GM21723 (cell line): ENCODE measurements around the gene CWC22.
"Not testable (repeated sequence)": the region's sequence is repeated elsewhere in the genome, so short reads cannot be mapped to it uniquely, and the experiment has no call there.

Experiments used
- ATAC-seq: cut with Tn5 transposase; IDR thresholded peaks from one replicate; pipeline ENCODE4 v1.9.1; 2021; ENCODE audit warnings: mild to moderate bottlenecking, moderate library complexity; ENCODE audit not compliant: unreplicated experiment

Gene CWC22

DNA sequence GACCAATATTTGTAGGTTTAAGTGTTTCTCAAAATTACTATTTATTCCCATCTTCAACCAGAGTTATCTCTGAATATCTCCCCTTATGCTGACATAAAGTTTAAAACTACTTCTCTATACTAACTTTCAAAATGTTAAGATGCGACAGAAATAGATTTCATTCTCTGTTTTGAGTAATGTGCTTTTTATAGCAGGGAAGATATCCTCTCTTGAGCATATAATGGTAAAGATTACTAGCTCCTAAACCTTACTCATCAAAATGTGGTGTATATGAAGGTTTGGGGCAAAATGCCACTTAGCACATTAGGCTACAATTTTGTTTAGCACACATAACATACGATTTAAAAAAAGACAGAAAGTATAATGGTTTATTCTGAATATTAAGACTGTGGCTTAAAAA lies 54.4 kb downstream of the CWC22 start:
- no peak for ATAC-seq

DNA sequence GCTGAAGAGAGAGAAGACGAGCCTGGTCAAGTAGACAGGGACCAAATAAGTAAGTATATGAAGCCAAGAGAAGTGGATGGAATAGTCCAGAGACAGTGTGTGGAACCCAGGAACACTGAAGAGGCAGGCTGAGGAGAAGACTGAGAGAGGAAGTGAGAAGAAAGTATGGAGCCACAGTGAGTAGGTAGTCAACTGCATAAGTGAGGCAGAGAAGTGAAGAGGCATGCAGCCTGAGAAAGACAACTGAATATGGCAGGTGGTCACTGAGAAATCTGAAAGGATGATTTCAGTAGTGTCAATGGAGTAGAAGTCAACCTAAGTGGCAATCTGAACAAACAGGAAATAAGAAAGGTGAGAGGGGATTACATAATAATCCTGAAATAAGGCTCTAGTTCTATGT lies 55.4 kb downstream of the CWC22 start:
- ATAC-seq: peak; percentile 82

DNA sequence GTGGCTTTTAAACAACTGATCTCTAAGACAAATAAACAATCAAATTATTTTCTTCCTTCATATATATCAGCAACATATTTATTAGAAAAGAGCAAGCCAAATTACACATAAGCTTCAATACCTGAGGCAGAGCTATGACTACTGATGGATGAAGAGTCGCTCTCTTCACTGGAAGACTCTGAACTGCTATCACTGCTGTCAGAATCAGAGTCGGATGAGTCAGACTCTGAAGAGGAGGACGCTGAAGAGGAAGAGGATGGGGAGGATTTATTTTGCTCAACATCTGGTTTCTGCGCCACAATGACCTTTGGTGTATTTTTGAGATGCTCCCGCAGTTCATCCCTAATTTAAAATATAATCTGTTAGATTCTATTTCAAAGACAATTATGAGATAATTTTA lies 56.7 kb downstream of the CWC22 start:
- no peak for ATAC-seq

DNA sequence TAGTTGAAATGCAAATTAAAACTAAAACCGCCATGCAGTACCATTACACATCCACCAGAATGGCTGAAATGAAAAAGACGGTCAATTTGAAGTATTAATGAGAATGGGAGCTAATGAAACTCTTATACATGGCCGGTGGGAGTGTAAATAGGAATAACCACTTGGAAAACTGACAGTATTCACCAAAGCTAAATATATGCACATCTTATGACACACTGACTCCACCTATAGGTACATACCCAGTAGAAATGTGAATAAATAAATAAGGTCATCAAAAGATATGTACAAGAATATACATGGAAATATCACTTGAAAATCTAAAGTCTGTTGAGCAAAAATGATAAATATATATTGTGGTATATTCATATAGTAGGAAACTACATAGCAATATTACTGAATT lies 57.7 kb downstream of the CWC22 start:
- ATAC-seq: no peak

DNA sequence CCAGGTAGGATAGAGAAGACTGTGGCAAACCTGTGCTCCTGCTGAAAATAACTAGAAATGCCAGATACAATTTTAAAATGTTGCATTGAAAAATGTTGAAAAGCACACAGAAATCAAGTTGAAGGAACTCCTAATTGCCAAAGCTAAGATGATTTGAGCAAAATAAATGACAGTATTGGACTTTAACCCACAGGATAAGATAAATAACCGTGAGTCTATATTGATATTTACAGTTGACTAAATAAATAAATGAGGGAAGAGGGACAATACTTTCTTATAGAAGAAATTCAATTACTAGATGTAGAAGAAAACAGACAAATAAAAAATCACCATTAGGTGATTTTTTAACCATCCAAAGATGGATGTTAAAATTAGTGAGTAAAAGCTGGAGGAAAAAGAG lies 59.0 kb downstream of the CWC22 start:
- ATAC-seq: no peak

DNA sequence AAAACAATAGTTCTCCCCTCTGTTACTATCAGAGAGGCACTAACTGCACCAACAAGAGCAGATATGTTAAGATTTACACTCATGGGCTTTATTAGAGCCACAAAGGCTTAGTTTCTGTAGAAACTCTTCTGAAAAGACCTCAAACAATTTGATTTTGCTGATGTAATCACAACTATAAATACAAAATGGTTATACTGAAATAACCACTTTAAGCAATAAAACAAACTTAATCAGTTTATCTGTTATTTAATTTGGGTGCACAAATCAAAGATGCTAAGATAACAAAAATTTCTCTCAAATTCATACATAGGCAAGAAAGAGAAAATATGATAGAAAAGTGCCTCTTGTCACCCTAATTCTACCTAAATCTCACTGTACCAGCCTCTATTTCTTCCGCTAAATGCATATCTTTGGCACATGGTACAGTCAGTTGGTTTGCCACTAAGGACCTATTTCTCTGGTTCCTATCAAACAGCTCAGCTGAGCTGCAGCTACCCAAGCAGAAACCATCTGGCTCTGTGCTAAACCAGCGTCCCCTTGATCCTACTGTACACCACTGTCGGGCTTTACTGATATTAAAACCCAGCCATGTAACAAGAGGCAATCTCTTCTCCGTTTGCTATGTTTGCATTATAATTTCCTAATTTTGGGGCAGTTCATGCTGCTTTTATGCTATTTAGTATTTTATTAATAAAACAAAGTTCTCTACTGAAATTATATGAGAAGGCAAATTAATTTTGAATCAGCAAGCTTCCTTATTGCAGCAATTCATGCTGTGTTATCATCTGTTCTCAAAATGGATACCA lies 60.1 kb downstream of the CWC22 start:
- no peak for ATAC-seq

DNA sequence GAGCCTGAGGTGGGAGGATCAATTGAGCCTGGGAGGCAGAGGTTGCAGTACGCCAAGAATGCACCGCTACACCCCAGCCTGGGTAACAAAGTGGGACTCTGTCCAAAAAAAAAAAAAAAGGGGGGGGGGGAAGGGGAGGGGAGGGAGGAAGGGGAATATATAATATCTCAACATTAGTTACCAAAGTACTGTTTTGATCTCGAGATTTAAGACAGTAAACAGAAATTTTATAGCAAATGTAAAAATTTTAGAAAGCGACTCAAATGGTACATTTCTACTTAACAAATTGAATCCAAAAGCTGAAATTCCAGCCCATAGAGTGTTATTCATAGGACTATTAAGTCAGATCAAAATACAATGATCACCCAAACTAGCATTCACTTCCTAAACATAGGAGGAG lies 60.8 kb downstream of the CWC22 start:
- ATAC-seq: no peak

DNA sequence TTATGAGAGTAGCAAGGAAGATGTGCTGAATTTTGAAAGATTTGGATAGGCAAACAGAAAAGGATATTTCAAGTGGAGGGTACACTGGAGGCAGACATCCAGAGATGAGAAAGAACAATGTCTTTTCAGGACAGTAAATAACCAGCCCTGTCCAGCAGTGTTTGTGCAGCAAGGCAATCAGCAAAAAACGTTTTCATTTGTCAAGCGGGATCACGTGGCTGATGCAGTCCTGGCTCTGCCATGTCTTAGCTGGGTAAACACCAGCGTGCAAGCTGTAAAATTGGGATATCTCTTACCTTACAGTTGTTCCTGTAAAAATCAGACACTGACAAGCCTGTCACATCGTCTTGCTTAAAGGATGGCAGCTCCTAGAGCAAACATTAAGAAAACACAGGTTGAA lies 67.8 kb downstream of the CWC22 start:
- ATAC-seq: no peak

DNA sequence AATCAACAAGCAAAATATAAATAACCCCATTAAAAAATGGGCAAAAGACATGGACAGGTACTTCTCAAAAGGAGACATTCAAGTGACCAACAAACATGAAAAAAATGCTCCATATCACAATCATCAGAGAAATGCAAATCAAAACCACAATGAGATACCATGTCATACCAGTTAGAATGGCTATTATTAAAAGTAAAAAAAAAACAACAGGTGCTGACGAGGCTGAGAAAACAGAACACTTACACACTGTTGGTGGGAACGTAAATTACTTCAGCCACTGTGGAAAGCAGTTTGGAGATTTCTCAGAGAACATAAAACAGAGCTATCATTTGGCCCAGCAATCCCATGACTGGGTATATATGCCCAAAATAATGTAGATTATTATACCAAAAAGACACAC lies 69.1 kb downstream of the CWC22 start:
- no peak for ATAC-seq

DNA sequence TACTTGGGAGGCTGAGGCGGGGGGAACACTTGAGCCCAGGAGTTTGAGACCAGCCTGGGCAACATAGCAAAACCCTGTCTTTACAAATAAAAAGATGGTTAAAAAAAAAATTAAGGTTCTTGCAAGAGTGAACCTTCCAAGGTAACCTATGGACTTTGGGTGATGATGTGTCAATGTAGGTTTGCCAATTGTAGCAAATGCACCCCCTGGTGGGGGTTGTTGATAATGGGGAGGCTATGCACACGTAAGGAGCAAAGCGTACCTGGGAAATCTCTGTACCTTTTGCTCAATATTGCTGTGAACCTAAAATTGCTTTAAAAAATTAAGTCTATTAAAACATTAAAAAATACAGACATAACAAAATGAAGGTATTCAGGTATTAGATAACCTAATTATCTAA lies 70.4 kb downstream of the CWC22 start:
- peak; percentile 48 for ATAC-seq

DNA sequence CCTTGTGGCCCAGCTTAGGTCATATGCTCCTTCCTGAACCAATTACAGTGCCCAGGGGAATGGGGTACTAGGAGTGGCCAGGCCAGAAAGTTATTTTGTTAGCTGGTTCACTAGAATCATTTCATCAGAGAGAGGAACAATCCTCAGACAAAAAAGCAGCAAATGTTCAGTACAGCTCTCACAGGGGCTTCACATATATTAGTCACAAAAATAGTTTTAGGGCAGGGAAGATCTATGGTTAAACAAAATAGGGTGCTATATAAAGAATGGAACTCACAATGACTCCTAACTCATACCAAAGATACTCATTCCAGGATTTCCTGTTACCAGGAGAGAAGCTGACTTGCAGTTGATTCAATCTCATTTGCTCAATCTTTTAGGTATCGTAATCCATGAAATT lies 71.0 kb downstream of the CWC22 start:
- no peak for ATAC-seq

DNA sequence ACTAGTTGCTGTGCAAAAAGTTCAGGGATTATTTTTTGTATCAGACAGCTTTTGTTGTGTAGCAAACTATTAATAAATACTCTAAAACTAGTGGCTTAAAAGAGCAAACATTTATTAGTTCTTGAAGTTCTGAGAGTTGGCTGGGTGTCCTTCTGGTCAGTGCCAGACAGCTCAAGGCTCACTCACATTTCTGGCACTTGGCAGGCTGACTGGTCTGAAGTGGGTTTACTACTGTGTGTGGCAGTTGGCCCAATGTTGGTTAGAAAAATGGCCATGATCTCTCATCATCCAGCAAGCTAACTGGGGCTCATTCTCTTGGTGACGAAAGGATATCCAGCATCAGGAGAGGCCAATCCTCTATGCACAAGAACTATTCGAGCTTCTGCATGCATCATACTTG lies 74.3 kb downstream of the CWC22 start:
- no peak for ATAC-seq

DNA sequence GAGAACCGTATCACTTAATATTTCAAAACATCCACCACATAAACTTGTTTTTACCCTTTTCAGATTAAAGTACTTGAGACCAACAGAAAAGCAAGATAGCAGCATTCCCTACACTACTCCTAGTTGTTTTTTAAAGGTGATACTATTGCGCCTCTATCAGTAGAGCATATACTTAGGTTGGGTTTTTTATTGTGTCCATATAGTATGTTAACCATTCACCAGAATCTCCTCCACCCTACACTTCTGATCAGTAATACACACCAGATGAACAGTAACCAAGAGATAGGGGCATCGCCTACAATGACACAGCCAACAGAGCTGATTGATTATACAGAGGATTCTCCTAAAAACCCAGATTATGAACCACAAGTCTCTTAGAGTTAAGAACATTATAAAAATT lies 75.6 kb downstream of the CWC22 start:
- ATAC-seq: no peak

DNA sequence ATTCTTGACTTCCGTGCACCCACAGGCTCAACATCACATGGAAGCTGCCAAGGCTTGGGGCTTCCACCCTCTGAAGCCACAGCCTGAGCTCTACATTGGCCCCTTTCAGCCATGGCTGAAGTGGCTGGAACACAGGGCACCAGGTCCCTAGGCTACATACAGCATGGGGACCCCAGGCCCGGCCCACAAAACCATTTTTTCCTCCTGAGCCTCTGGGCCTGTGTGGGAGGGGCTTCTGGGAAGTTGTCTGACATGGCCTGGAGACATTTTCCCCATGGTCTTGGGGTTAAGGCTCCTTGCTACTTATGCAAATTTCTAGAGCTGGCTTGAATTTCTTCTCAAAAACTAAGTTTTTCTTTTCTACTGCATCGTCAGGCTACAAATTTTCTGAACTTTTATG lies 77.1 kb downstream of the CWC22 start:
- not testable (repeated sequence) for ATAC-seq

DNA sequence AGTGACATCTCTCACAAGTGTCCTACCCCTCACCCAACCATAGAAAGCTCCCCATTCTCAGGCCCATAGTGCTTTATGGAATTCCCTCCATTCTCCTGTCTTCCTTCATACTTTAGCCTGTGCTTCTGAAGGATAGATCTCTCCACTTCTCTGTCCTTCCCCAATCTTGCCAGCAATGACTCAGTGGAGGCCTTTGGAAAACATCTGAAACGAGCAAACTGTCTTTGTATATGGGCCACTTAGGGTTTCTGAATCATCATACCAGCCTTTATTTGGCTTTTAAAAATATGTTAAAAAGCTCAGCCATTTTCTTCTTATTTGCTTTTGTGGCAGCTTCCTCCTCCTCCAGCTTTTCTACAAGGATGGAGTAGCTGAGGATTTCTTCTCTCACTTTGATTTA lies 80.1 kb downstream of the CWC22 start:
- no peak for ATAC-seq

DNA sequence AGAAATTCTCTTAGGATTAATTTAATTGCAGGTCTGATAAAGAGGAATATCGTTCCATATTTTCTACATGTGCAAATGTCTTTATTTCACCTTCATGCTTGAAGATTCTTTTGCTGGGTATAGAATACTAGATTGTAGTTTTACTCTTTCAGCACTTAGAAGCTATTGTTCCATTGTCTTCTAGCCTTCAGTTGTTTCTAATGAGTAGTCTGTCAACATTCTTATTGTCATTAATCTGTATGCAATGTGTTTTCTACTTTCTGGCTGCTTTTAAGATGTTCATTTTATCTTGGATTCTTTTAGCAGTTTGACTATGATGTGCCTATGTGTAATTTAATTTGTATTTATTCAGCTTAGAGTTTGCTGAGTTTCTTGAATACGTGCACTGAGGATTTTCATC lies 81.4 kb downstream of the CWC22 start:
- ATAC-seq: no peak

DNA sequence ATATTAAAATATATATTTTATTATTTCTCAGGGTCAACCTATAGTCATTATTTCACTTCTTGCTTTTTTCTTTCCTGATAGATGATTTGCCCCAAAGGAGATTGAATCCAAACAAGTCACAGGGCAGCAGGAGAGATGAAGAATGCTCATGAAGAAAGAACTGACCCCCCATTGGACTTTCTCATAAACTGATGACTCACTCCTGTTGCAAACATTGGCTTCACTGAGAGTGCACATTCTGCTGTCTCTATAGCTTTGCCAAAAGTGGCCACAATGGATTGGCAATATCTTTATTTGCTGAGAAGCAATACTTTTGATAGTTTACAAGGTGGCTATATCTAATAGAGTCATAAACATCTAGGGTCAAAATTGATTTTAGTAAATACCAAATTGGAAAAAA lies 89.8 kb downstream of the CWC22 start:
- ATAC-seq: no peak

DNA sequence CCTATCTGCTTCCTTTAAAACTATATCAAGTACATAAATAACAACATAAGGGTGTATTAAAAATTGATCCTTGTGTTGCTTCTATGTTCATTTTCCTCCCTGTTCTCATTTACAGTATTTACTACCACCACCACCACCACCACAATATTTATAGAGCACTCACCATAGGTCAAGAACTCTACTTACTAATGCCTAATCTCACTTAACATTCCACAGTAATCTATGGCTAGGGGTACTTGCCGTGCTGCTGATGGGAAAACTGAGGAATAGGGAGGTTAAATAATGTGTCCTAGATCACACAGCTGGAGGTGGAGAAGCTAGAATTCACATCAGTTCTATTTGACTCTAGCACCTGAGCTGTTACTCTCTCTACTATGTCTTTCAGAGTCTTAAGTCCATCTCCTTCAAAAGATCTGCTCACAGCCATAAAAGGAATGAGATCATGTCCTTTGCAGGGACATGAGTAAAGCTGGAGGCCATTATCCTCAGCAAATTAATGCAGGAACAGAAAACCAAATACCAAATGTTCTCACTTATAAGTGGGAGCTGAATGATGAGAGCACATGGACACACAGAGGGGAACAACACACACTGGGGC lies 91.6 kb downstream of the CWC22 start:
- no peak for ATAC-seq

DNA sequence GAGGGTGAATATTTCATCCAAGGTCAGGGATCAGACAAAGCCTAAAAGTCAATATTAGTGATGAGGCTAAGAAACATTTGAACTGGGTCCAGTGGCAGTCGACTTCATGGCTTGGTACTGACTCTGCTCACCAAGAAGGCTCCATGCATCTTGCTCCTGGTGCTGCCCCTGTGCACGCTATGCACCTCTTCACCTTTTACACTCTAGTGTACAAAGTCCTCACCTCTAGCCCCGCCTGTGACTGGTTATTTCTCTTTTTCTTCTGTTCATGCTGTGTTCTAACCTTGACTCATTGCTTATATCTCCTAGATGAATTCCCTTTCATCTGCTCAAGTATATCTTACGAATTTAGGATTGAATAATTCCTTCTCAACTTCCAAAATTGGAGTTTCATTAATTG lies 93.3 kb downstream of the CWC22 start:
- no peak for ATAC-seq

DNA sequence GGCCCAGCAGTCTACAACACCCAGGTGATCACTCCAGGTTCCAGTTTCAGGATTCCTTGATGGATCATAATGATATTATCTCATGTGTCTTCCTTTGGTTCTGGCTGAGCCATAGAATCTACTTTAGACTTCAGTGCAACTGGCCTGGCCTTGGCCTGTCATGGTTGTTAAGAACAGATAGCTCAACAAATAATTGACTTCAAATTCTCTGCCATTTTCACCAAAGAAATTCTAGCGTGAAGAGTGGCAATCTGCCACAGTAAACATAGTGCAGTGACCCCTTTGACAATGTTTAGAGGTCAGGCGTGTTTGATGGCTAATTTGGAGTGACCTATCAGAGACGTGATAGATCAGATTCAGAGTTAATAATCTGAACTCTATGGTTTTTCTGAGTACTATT lies 95.5 kb downstream of the CWC22 start:
- no peak for ATAC-seq

DNA sequence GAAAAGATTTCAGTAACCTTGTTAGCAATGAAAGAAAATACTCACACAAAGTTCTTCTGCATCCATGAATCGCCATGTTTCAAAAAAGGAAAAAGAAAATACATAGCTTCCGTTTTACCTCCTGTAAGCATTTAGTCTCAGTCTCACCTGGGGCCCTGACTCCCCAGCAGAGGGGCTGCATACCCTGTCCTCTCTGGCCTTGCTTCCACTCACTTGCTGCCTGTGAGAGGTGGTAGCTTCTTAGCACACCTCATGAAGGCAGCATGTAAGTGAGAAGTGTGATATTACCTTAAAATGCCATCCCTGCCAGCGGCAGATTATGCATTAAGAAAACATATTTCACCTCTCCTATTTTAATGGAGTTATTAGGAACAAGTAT lies 96.4 kb downstream of the CWC22 start:
- ATAC-seq: no peak

DNA sequence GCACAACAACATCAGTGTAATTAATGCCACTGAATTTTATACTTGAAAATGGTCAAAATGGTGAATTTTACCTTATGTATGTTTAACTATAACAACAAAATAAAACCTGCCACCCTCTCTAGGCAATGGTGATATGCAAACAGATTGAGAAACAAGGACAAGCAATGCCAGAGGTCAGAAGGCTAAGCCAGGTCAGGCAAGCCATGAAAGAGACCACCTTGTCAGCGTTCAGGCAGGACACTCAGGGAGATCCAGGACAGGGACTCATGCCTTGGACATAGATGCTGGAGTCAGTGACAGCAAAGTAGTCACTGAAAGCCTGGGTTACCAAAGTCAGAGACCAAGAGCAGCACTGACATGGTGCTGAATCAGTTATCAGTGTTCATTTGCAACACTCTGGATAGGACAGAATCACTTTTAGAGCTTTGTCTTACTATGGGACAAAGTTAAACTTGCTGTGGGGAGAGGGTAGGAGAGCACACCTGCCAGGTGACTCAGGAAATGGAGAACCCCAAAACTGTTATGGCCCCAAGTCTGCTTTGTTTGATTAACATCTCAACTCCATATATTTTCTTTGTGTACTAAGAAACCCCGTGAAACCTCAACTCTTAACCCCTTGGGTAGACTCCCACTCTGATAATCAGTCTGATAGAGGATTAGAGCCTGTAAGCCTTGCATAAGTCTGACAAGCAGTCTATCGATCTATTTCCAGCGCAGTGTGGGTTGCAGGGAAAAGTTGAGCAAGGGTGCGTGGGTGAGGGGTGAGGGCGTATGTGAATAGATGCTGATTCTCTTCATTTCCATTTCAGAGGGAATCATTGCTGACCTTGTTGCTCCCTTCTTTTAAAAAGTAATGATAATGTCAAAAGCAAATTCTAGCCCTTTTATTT lies 97.0 kb downstream of the CWC22 start:
- ATAC-seq: no peak
